Adrenal gland (tissue), 12 donors: ENCODE data around the gene EML6. TPM values are rescaled to one million over a fixed set of nuclear protein-coding genes. Genes with fewer than 3 reads are reported as not detected.

Experiments
- DNase-seq, 7 donors: peaks; one replicate each; pipeline ENCODE4 v3.0.0-alpha.2; 2019 to 2020
- H3K27ac ChIP-seq, 5 donors: fragments of 200-600 bp; sonication (generic) in 4 of 5; 1 replicate in 3 of 5; 2 replicates in 2 of 5; pipeline versions ENCODE4 v1.5.1 to v1.8.0; 2016 to 2020; ENCODE audit warnings: mild to moderate bottlenecking in 1 of 5
- H3K27me3 ChIP-seq: fragments of 200-600 bp; 2 replicates; pipeline ENCODE4 v1.8.0; 2021
- H3K36me3 ChIP-seq, 2 donors: fragments of 200-600 bp; replicated peaks in 1 of 2; 1 replicate in 1 of 2; 2 replicates in 1 of 2; pipeline versions ENCODE4 v1.5.1 to v1.8.0; 2018 to 2022
- H3K4me1 ChIP-seq, 2 donors: fragments of 200-600 bp; replicated peaks in 1 of 2; 1 replicate in 1 of 2; 2 replicates in 1 of 2; pipeline versions ENCODE4 v1.5.1 to v1.8.0; 2018 to 2021
- H3K4me3 ChIP-seq, 4 donors: fragments of 200-600 bp; sonication (generic) in 3 of 4; one replicate each; pipeline ENCODE4 v1.5.1; 2016 to 2018
- H3K9me3 ChIP-seq, 3 donors: fragments of 200-600 bp; sonication (generic) in 1 of 3; replicated peaks in 1 of 3; 1 replicate in 2 of 3; 2 replicates in 1 of 3; pipeline versions ENCODE4 v1.5.1 to v1.8.0; 2016 to 2021
- CTCF ChIP-seq, 6 experiments: fragments of 450-650 bp in 4 of 6; fragments of 200-600 bp in 2 of 6; sonication (generic) in 1 of 6; IDR thresholded peaks; 1 replicate in 5 of 6; 2 replicates in 1 of 6; pipeline versions ENCODE4 v1.5.1 to v1.8.0; 2016 to 2021; ENCODE audit warnings: antibody characterized with exemption in 6 of 6, mild to moderate bottlenecking in 2 of 6, moderate library complexity in 1 of 6
- POLR2A ChIP-seq, 2 donors: fragments of 450-650 bp; IDR thresholded peaks; one replicate each; pipeline ENCODE4 v1.6.1; 2017; ENCODE audit warnings: antibody characterized with exemption in 2 of 2, mild to moderate bottlenecking in 2 of 2, moderate library complexity in 1 of 2
- WGBS, 4 donors: extraction: QIAGEN DNeasy Blood & Tissue Kit in 2 of 4; methylation state at CpG; one replicate each; pipeline versions ENCODE4 v1.1.5 to v1.1.7; 2013 to 2017; 5-methylcytosine and 5-hydroxymethylcytosine counted together
- intact Hi-C, 2 donors: fragments of 100-400 bp; cut with DNase I; formaldehyde crosslinking; loops; one replicate each; pipeline versions ENCODE4 v1.14.1 to v1.15.0; 2022 to 2023
- polyA plus RNA-seq, 3 donors: library from polyadenylated mRNA; stranded (reverse); fragments of 200-250 nt in 2 of 3; fragments of 350-450 nt in 1 of 3; fragmentation: Illumina TruSeq in 1 of 3; extraction: RNeasy Lipid Tissue Mini Kit (QIAGEN cat#74804) in 1 of 3; gene quantifications; one replicate each; pipeline ENCODE4 v1.2.3, GENCODE V29; 2013 to 2014
- total RNA-seq, 9 donors: library from RNA; depleted of rRNA in 4 of 9; stranded (reverse); fragments of >200 nt in 4 of 9; fragments of 120-200 nt in 1 of 9; fragmentation: NEBNext Ultra II Directional in 1 of 9; extraction: Animal tissue kit (Norgen Biotek cat#: 25700) in 1 of 9; gene quantifications; one replicate each; pipeline versions ENCODE4 v1.1.0 to v1.2.4, GENCODE V29; 2013 to 2023
- donor health status: healthy with polysubstance abuse.
- donor health status: Bipolar disorder and iron deficiency.
- donor health status: DM: yes; HTN: yes; CAD: no.
- donor health status: DM: no; HTN: no; CAD: no.
- donor health status: DM: no; HTN: no; CAD: no.
- donor health status: DM: yes; HTN: yes; CAD: no.

The EML6 gene
- total and polyA plus RNA-seq, 12 donors = 6.0 to 19.3 (median 10.9) TPM

GRCh38 chr2:54946220-54946805 is 222.9 kb downstream of the EML6 start:
- Histone ChIP-seq H3K36me3 (no peaks in the 10 kb centered on the region), H3K27ac (peak overlapping the region in 1 of 5 donors; percentile 65), H3K27me3 (no peaks in the 10 kb centered on the region), H3K4me1 (peaks cover 6% of the 10 kb centered on the region in 2 donors), H3K9me3 (no peaks in the 10 kb centered on the region), H3K4me3 (no peak overlapping the region)
- 90 to 95% (median 93%) methylated on average over 9 of the region's 9 CpGs for WGBS, 4 donors
- DNase-seq = peak in 1 of 7 donors; percentile 30
- TF ChIP-seq POLR2A (IDR thresholded peaks at IDR 0.05) (no peak), CTCF (IDR thresholded peaks at IDR 0.05) (no peak)
- intact Hi-C loops = no loop called here

GRCh38 chr2:54947136-54947535 is 223.7 kb downstream of the EML6 start:
- Histone ChIP-seq H3K9me3 (no peaks in the 10 kb centered on the region), H3K36me3 (no peaks in the 10 kb centered on the region), H3K27me3 (no peaks in the 10 kb centered on the region), H3K4me1 (peaks cover 6% of the 10 kb centered on the region in 2 donors), H3K27ac (no peak overlapping the region), H3K4me3 (no peak overlapping the region)
- DNase-seq = peak in 1 of 7 donors; percentile 39
- intact Hi-C loops = no loop called here
- TF ChIP-seq CTCF (IDR thresholded peaks at IDR 0.05) (no peak), POLR2A (IDR thresholded peaks at IDR 0.05) (no peak)
- whole genome bisulfite sequencing, 4 donors = 88 to 98% (median 90%) methylated on average over 11 of the region's 11 CpGs

GRCh38 chr2:54947646-54948045 is 224.2 kb downstream of the EML6 start:
- intact Hi-C loops = no loop called here
- 90 to 94% (median 91%) methylated on average over 9 of the region's 9 CpGs for WGBS, 4 donors
- TF ChIP-seq CTCF (IDR thresholded peaks at IDR 0.05) (no peak), POLR2A (IDR thresholded peaks at IDR 0.05) (no peak)
- no peak overlapping the region for H3K4me3 ChIP-seq
- no peaks in the 10 kb centered on the region for H3K36me3 ChIP-seq
- H3K9me3 ChIP-seq = no peaks in the 10 kb centered on the region
- H3K4me1 ChIP-seq = peaks cover 6% of the 10 kb centered on the region in 2 donors
- H3K27ac ChIP-seq = no peak overlapping the region
- H3K27me3 ChIP-seq = no peaks in the 10 kb centered on the region
- peak in 1 of 7 donors; percentile 9 for DNase-seq

GRCh38 chr2:54948120-54948519 is 224.7 kb downstream of the EML6 start:
- Histone ChIP-seq H3K4me1 (peaks cover 6% of the 10 kb centered on the region in 2 donors), H3K27ac (no peak overlapping the region), H3K36me3 (no peaks in the 10 kb centered on the region), H3K4me3 (no peak overlapping the region), H3K27me3 (no peaks in the 10 kb centered on the region), H3K9me3 (no peaks in the 10 kb centered on the region)
- DNase-seq = no peak
- WGBS, 4 donors = 85 to 92% (median 88%) methylated on average over 9 to 12 of the region's 12 CpGs
- TF ChIP-seq POLR2A (IDR thresholded peaks at IDR 0.05) (no peak), CTCF (IDR thresholded peaks at IDR 0.05) (no peak)
- intact Hi-C loops = no loop called here
